Endometrial microvascular endothelial cells (primary cell): ENCODE data around the gene ERCC3. TPM values are rescaled to one million over a fixed set of nuclear protein-coding genes. Genes with fewer than 3 reads are reported as not detected.
"Not testable (repeated sequence)": the region's sequence is repeated elsewhere in the genome, so short reads cannot be mapped to it uniquely, and the experiment has no call there.

ENCODE experiments used
- in situ Hi-C: cut with HindIII; loops from 2 replicates; pipeline ENCODE4 v1.10.0; 2017; ENCODE audit warnings: low sequenced_read_pairs, low pct_unique_long_range_greater_than_20kb; ENCODE audit errors: inconsistent ontology term
- total RNA-seq: library from RNA; depleted of rRNA; stranded (reverse); fragments of >200 nt; gene quantifications from one replicate; pipeline ENCODE4 v1.2.3, GENCODE V29; 2015; ENCODE audit errors: inconsistent ontology term

Gene ERCC3
- total RNA-seq, 1 donor from 2014 or later: 36.1 TPM

- in situ Hi-C loops: no loop called here
These were observed 5.7 kb downstream of the ERCC3 start for GRCh38 chr2:127288274-127288673.

DNA sequence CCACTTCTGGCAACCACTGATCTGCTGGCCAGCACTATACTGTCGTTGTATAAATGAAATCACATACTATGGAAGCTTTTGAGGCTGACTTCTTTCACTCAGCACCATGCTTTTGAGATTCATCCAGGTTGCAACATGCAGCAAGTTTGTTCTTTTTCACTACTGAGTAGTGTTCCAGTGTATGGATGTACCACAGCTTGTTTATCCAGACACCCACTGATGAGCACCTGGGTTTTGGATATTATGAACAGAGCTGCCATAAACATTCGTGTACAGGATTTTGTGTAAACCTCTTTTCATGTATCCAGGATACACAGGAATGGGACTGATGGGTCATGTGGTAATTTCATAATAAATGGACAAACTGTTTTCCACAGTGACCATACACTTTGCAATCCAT is 10.7 kb downstream of the ERCC3 start:
- in situ Hi-C loops: no loop called here

DNA sequence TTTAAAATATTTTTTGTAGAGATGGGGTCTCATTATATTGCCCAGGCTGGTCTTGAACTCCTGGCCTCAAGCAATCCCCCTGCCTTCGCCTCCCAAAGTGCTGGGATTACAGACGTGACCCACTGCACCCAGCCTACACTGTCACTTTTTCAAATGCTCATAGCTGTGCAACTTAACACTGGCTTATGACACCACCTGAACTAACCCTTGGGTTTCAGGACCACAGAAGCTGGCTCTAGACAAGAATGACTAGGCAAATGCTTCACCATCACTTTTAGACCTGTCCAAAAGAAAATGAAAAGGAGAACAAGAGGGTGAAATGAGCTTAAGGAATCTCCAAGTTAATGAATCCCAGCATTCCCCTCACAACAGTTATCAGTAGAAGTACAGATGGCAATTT is 13.3 kb downstream of the ERCC3 start:
- in situ Hi-C loops: no loop called here

DNA sequence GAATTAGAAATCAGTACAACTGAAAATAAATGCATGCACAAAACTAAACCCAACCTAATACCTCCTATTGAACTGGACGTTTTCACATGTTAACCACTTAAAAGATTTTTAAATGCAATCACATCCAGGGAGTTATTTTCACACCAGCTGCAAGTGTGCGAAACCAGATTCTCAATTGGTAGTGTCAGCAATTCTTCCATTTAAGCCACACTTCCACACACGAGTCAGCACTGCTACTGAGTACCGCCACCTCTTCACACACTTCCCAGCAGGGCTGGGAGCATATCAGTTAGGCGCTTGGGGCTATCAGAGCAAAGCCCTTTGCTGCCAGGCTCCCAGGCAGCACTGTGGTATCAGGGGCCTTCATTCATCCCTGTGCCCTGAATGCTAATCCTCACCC is 14.2 kb downstream of the ERCC3 start:
- in situ Hi-C loops: no loop called here

DNA sequence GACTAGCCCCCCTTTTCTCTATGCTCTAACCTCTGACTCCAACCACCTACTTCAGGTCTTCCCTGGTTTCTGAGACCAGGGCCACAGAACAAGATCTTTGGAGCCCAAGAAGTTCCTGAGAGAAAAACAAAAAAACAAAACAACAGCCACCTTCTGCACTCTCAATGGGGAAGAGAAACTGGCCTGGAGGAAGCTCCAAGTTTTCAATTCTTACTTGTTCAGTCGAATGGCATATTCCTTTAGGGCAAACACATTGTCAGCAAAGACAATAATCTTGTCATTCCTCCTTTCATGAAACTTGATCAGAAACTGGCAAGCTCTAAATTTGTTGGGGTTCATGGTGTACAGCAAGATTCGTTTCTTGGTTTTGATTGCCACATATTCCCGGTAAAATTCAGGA is 15.0 kb downstream of the ERCC3 start:
- in situ Hi-C loops: no loop called here

DNA sequence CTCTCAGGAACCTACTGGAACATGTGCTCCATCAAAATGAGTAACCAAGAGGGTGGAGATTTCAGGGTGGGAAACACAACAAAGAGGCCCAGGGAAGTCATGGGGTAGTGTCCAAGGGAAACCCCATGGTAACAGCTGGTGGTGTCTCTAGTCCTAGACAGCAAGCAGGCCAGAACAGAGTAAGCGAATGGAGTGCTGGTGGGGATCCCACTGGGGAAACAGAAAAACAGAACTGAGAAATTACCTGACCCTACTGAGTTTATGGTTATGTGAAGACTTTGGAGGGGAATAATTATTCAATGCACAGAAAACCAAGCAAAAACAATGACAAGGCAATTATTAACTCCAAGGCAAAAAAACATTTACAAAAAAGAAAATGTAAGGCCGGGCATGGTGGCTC is 16.9 kb downstream of the ERCC3 start:
- in situ Hi-C loops: no loop called here

- in situ Hi-C loops: no loop called here
These were observed 18.2 kb downstream of the ERCC3 start for GRCh38 chr2:127275789-127276188.

- in situ Hi-C loops: no loop called here
These were observed 18.6 kb downstream of the ERCC3 start for GRCh38 chr2:127275356-127275755.

DNA sequence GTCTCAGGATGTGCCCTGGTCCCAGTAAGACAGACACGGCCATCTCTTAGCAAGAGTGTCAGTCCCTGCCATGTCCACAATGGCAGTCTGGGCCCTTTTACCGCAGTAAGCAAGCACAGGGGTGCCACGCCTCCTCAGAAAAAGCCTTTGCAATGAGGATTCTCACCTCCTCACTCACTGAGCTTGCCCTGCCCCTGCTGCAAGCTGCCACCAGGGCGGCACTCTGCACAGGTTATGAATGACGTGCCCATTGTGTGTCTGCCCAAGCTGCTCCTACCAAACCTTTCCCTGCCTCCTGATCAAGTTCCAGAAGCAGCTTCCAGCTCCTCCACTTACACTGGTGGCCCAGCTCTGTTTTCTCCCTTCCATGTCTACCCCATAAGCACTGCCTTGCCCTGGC is 23.3 kb downstream of the ERCC3 start:
- in situ Hi-C loops: no loop called here

- in situ Hi-C loops: no loop called here
These were observed 32.0 kb downstream of the ERCC3 start for GRCh38 chr2:127261804-127262406.

DNA sequence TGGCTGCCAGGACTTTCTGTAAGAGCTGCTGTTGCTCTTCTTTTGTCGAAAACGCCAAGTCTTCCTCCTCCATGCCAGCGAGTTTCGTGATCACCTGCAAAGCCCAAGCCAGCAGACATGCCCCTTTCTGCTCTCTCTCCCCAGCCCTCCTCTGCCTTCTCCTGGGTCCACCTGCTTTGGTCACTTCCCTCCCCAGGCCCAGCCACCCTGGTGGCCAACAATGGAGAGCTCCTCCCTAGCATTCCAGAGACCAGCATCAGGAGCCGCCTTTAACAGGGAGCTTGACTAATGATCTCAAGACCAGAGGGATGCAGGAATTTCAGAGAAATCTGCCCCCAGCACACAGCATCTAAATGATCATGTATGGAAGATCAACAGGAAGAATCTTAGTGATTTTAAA is 34.6 kb downstream of the ERCC3 start:
- in situ Hi-C loops: no loop called here

- in situ Hi-C loops: no loop called here
These were observed 37.1 kb downstream of the ERCC3 start for GRCh38 chr2:127256866-127257265.

DNA sequence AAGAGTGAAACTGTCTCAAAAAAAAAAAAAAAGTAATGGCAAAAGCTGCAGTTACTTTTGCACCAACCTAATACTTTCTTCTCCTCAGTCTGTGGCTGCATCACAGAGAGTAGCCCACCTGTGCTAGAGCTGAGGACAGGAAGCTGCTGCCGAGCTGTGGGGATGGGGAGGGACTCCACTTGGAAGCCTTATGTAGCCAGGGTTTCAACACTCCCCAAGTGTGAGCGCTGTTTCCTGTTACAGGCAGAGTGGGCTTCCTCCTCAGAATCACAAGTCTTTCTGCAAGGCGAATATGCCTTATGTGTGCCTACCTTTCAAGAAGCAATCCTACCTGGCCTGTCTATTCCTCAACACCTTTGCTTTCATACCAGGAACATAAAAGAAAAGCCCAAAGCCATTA is 37.6 kb downstream of the ERCC3 start:
- in situ Hi-C loops: no loop called here

GRCh38 chr2:127255721-127256120 is 38.2 kb downstream of the ERCC3 start:
- in situ Hi-C loops: no loop called here

DNA sequence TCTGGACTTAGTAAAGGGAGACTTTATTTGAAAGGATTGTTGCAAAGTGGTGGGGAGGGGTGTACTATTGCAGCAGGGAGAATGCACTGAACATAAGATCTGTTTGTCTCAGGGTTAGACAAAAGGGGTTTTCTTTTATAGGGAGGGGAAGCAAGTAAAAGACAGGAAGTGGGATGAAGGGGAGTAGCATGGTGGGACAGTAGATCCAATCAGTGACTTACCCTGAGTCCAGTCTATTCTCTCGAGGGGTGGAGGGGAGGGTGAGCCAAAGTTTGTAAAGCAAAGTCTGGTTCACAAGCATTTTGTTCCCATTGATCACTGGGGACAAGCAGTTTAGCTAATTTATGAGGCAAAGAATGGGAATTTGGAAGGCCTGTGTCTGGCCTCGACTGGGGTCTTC is 38.8 kb downstream of the ERCC3 start:
- in situ Hi-C loops: no loop called here

DNA sequence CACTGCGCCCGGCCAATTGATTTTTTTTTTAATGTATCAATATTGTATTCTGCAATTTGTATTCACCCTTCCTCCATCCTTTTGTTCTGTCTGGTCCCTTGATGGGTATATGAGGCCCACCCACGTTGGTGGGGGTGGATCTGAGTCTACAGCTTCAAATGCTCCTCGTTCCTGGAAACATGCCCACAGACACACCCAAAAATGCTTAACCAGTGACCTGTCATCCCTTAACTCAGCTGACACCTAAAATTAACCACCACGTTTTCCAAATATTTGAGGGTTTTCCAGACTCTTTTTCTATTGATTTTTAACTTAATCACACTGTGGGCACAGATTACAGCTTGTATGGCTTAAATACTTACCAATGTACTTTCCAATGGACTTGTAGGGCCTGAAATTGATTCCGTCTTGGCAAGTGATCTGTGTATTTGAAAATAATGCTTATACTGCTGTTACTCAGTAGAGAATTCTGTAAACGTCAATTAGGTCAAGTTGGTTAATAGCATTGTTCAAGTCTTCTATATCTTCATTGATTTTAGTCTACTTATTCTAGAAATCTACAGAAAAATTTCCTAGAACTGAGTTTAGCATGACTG is 39.5 kb downstream of the ERCC3 start:
- in situ Hi-C loops: no loop called here

DNA sequence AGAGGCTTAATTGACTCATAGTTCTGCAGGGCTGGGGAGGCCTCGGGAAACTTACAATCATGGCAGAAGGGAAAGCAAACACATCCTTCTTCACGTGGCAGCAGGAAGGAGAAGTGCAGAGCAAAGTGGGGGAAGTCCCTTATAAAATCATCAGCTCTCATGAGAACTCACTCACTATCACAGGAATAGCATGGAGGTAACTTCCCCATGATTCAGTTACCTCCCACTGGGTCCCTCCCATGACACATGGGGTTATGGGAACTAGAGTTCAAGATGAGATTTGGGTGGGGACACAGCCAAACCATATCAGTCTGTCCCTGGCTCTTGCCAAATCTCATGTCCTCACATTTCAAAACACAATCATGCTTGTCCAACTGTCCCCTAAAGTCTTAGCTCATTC is 52.8 kb downstream of the ERCC3 start:
- in situ Hi-C loops: not testable (repeated sequence)

- in situ Hi-C loops: no loop called here
These were observed 54.5 kb downstream of the ERCC3 start for GRCh38 chr2:127239395-127239794.

DNA sequence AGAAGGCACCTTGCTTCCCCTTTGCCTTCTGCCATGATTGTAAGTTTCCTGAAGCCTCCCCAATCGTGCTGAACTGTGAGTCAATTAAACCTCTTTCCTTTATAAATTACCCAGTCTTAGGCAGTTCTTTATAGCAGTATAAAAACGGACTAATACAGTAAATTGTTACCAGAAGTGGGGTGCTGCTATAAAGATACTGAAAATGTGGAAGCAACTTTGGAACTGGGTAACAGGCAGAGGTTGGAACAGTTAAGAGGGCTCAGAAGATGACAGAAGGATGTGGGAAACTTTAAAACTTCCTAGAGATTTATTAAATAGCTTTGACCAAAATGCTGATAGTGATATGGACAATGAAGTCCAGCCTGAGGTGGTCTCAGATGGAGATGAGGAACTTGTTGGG is 56.2 kb downstream of the ERCC3 start:
- in situ Hi-C loops: not testable (repeated sequence)

DNA sequence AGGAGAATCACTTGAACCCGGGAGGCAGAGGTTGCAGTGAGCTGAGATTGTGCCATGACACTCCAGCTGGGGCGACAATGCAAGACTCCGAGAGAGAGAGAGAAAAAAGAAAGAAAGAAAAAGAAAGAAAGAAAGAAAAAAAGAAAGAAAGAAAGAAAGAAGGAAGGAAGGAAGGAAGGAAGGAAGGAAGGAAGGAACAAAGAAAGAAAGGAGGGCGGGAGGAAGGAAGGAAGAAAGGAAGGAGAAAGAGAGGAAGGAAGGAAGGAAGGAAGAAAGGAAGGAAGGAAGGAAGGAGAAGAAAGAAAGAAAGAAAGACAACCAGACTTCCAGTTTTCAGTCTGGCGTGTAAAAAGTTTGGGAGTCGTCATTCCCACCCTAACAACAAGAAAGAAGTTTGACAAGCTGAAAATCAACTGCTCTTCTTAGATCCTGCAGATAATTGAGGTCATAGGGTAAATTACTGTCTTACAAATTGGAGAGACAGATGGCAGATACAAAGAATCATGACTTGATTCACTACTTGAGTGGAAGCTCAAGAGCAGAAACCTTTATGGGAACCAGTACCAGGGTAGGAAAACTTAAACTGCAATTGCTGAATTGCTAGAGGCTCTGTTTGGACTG is 58.8 kb downstream of the ERCC3 start:
- in situ Hi-C loops: no loop called here

GRCh38 chr2:127233710-127234109 is 60.2 kb downstream of the ERCC3 start:
- in situ Hi-C loops: no loop called here
